K562 (cell line): ENCODE measurements around the gene LRRC47. TPM values are rescaled to one million over a fixed set of nuclear protein-coding genes. Genes with fewer than 3 reads are reported as not detected.

ENCODE experiments used
- ARNT ChIP-seq, 2 experiments: fragments of 450-650 bp; IDR thresholded peaks; 2 replicates each; pipeline ENCODE4 v1.6.1; 2016; ENCODE audit warnings: mild to moderate bottlenecking in 1 of 2
- CREM ChIP-seq: IDR thresholded peaks from 2 replicates; pipeline ENCODE4 v1.6.1; 2014; ENCODE audit warnings: antibody characterized with exemption, low read depth
- E2F5 ChIP-seq: sonication (generic); formaldehyde crosslinking; IDR thresholded peaks from 2 replicates; pipeline ENCODE4 v1.8.0; 2022; ENCODE audit warnings: mild to moderate bottlenecking, missing genetic modification reagents
- HDAC1 ChIP-seq, 2 experiments: fragments of 450-650 bp; IDR thresholded peaks; 2 replicates each; pipeline ENCODE4 v1.6.1; 2016 to 2017; ENCODE audit warnings: inconsistent platforms in 1 of 2, mild to moderate bottlenecking in 1 of 2, moderate library complexity in 1 of 2
- HDAC6 ChIP-seq: IDR thresholded peaks from 2 replicates; pipeline ENCODE4 v1.6.1; 2012; ENCODE audit warnings: low read depth, mild to moderate bottlenecking, control low read depth, inconsistent platforms, low read length, moderate library complexity
- HOMEZ ChIP-seq: fragments of 250-450 bp; sonication (Bioruptor Pico); IDR thresholded peaks from 2 replicates; pipeline ENCODE4 v1.4.0; 2020; ENCODE audit warnings: mild to moderate bottlenecking, moderate library complexity
- KAT7 ChIP-seq: sonication (generic); formaldehyde crosslinking; IDR thresholded peaks from 2 replicates; pipeline ENCODE4 v1.8.0; 2022; ENCODE audit warnings: missing genetic modification reagents, mild to moderate bottlenecking, borderline replicate concordance
- LEF1 ChIP-seq: fragments of 450-650 bp; IDR thresholded peaks from 2 replicates; pipeline ENCODE4 v1.6.1; 2016; ENCODE audit warnings: mild to moderate bottlenecking
- MBD2 ChIP-seq: sonication (generic); IDR thresholded peaks from 2 replicates; pipeline ENCODE4 v1.6.1; 2016; ENCODE audit warnings: low read depth, borderline replicate concordance
- MXI1 ChIP-seq: IDR thresholded peaks from 2 replicates; pipeline ENCODE4 v1.6.1; 2011; ENCODE audit warnings: low read depth, mild to moderate bottlenecking, improper control_type of control experiment, low read length
- NFXL1 ChIP-seq: fragments of 450-650 bp; formaldehyde crosslinking; IDR thresholded peaks from 2 replicates; pipeline ENCODE4 v1.4.0; 2021; ENCODE audit warnings: mild to moderate bottlenecking
- PATZ1 ChIP-seq: fragments of 250-450 bp; sonication (Bioruptor Pico); IDR thresholded peaks from 2 replicates; pipeline ENCODE4 v1.5.0; 2020; ENCODE audit warnings: mild to moderate bottlenecking, borderline replicate concordance
- PKNOX1 ChIP-seq: fragments of 450-650 bp; IDR thresholded peaks from 2 replicates; pipeline ENCODE4 v1.6.1; 2016
- TBP ChIP-seq: optimal IDR thresholded peaks from 2 replicates; pipeline ENCODE3; 2011; ENCODE audit warnings: low read depth, low read length, improper control_type of control experiment
- THAP12 ChIP-seq: fragments of 250-450 bp; sonication (Bioruptor Pico); IDR thresholded peaks from 2 replicates; pipeline ENCODE4 v1.9.0; 2021; ENCODE audit warnings: mild to moderate bottlenecking, inconsistent platforms
- ZNF507 ChIP-seq: conservative IDR thresholded peaks from 2 replicates; pipeline ENCODE4 v1.6.1; 2017; ENCODE audit warnings: missing genetic modification characterization, missing compliant biosample characterization
- polyA plus RNA-seq, 8 experiments: library from polyadenylated mRNA; depleted of rRNA in 4 of 8; stranded (reverse) in 5 of 8; unstranded in 3 of 8; fragments of >200 nt; fragmentation: Nextera tagmentation in 2 of 8; fragmentation: Illumina TruSeq in 1 of 8; extraction: Ambion mirVana in 2 of 8; extraction: Trizol in 1 of 8; gene quantifications; 2 replicates each; pipeline versions ENCODE4 v1.2.1 to v1.2.3, GENCODE V29; 2011 to 2014; ENCODE audit warnings: inconsistent platforms in 1 of 8, missing spikeins in 1 of 8
- total RNA-seq, 7 experiments: library from RNA; depleted of rRNA in 6 of 7; stranded (reverse); fragments of >200 nt in 6 of 7; fragmentation: Illumina TruSeq in 2 of 7; extraction: Trizol in 2 of 7; gene quantifications; 2 replicates each; pipeline versions ENCODE4 v1.2.1 to v1.2.3, GENCODE V29; 2011 to 2021; ENCODE audit warnings: low replicate concordance in 1 of 7

Gene LRRC47
- total and polyA plus RNA-seq, 9 of the 15 experiments (the other 6 are each of a cell fraction or from before 2014, with no cell fraction given) = 4.6 to 68.0 (median 35.9) TPM

- TF ChIP-seq HOMEZ (CRISPR knock-in tag) = no peak
- no peak for TF ChIP-seq PATZ1
- peak; percentile 83 for TF ChIP-seq TBP
- TF ChIP-seq THAP12 (CRISPR knock-in tag) = peak; percentile 98
- peak; percentile 66 to 97; a peak in 3 of 4 replicates for TF ChIP-seq HDAC1 (IDR thresholded peaks at IDR 0.05)
- peak in 1 of 2 experiments; percentile 49; a peak in 1 of 4 replicates for TF ChIP-seq ARNT (IDR thresholded peaks at IDR 0.05)
- peak; percentile 75 for TF ChIP-seq PKNOX1
- peak; percentile 75 for TF ChIP-seq MBD2
- no peak for TF ChIP-seq E2F5 (CRISPR knock-in tag)
- no peak for TF ChIP-seq NFXL1 (CRISPR knock-in tag)
- TF ChIP-seq LEF1 = peak; percentile 60; the same call in 1 of the 2 replicates
- peak; percentile 94 for TF ChIP-seq CREM
- TF ChIP-seq HDAC6 = no peak
- TF ChIP-seq ZNF507 (tag) = no peak
- TF ChIP-seq MXI1 = peak; percentile 81
- TF ChIP-seq KAT7 = peak; percentile 76
These were observed at the start of gene LRRC47 (continued) for GRCh38 chr1:3796215-3797061.
